ENCODE measurements around the gene COL1A1. TPM values are rescaled to one million over a fixed set of nuclear protein-coding genes. Genes with fewer than 3 reads are reported as not detected.

The COL1A1 gene
- total and polyA plus RNA-seq, 2 of the 13 experiments (the other 11 are each of a cell fraction or from before 2014, with no cell fraction given), result 0.05 TPM; not detected in 1

DNA sequence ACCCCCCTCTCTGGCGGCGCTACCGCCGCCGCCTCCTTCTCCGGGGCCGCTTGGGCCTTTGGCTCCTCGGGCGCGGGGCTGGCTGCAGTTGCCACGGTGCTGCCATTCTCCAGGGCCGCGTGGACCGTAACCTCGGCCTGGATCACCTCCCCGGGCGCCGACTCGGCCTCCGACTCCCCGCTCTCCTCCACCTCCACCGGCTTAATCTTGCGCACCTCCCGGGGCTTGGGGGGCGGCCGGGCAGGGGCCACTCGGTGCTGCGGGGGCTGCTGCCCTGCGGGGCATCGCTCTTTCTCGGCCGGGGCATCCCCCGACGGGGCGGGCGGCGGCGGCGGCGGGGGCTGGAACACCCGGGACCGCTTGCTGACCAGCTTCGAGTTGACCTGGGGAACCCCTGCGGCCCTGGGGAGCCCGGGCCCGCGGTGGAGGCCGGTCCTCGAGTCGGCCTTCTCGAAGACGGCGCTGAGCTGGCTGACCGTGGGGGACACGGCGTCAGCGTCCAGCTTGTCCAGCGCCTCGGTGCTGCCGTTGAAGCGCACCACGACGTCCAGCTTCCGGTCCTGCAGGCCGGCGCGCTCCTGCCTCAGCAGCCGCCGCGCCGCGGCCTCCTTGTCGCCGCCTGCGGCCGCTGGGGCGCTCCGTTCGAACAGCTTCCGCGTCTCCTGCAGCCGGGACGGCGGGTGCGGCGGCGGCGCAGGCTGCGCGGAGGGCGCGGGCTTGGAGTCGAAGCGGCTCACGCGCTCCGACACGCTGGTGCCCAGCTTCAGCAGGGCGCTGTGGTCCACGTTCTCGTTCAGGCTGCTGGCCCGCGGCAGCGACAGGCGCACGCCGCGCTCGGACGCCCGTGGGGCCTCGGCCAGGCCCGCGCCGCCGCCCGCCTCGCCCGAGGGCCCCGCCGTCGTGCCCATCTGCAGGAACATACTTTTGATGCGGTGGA lies 51.7 kb downstream of the COL1A1 start (continued):
- no peak for TF ChIP-seq ZSCAN29 (CRISPR knock-in tag; conservative IDR thresholded peaks at IDR 0.05)
- TF ChIP-seq REL (CRISPR knock-in tag; conservative IDR thresholded peaks at IDR 0.05), result peak; percentile 22; the same call in 1 of the 2 replicates
- no peak for TF ChIP-seq SOX13 (IDR thresholded peaks at IDR 0.05)
- TF ChIP-seq SOX13 (CRISPR knock-in tag; conservative IDR thresholded peaks at IDR 0.05 in 1 of 2, IDR thresholded peaks at IDR 0.05 in 1 of 2), result 0 out of 4 replicates have a peak, but pooled peaks of 1 of the 2 experiments have one; percentile 8
- TF ChIP-seq ETV5 (CRISPR knock-in tag; IDR thresholded peaks at IDR 0.05; ENCODE audit: borderline replicate concordance), result peak; percentile 89
- no peak for TF ChIP-seq PCBP1 (IDR thresholded peaks at IDR 0.05; ENCODE audit: borderline replicate concordance, low read depth, low read length)
- peak; percentile 41; the same call in 1 of the 2 replicates for TF ChIP-seq SATB2 (CRISPR knock-in tag; IDR thresholded peaks at IDR 0.05)
- TF ChIP-seq GTF2F1 (IDR thresholded peaks at IDR 0.05; ENCODE audit: low read length), result no peak
- TF ChIP-seq ZNF44 (CRISPR knock-in tag; IDR thresholded peaks at IDR 0.05), result no peak
- TF ChIP-seq, protein P1, sequence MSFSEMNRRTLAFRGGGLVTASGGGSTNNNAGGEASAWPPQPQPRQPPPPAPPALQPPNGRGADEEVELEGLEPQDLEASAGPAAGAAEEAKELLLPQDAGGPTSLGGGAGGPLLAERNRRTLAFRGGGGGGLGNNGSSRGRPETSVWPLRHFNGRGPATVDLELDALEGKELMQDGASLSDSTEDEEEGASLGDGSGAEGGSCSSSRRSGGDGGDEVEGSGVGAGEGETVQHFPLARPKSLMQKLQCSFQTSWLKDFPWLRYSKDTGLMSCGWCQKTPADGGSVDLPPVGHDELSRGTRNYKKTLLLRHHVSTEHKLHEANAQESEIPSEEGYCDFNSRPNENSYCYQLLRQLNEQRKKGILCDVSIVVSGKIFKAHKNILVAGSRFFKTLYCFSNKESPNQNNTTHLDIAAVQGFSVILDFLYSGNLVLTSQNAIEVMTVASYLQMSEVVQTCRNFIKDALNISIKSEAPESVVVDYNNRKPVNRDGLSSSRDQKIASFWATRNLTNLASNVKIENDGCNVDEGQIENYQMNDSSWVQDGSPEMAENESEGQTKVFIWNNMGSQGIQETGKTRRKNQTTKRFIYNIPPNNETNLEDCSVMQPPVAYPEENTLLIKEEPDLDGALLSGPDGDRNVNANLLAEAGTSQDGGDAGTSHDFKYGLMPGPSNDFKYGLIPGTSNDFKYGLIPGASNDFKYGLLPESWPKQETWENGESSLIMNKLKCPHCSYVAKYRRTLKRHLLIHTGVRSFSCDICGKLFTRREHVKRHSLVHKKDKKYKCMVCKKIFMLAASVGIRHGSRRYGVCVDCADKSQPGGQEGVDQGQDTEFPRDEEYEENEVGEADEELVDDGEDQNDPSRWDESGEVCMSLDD (CRISPR knock-in tag; IDR thresholded peaks at IDR 0.05; ENCODE audit: borderline replicate concordance), result peak; percentile 19; the same call in 1 of the 2 replicates
- no peak for TF ChIP-seq POLR2AphosphoS2 (IDR thresholded peaks at IDR 0.05; ENCODE audit: low read depth, low read length)
- TF ChIP-seq ZNF713 (CRISPR knock-in tag; IDR thresholded peaks at IDR 0.05), result no peak
- 0 out of 2 replicates have a peak, but pooled peaks have one; percentile 19 for TF ChIP-seq MYNN (CRISPR knock-in tag; IDR thresholded peaks at IDR 0.05; ENCODE audit: low read depth)
- TF ChIP-seq, protein P2, sequence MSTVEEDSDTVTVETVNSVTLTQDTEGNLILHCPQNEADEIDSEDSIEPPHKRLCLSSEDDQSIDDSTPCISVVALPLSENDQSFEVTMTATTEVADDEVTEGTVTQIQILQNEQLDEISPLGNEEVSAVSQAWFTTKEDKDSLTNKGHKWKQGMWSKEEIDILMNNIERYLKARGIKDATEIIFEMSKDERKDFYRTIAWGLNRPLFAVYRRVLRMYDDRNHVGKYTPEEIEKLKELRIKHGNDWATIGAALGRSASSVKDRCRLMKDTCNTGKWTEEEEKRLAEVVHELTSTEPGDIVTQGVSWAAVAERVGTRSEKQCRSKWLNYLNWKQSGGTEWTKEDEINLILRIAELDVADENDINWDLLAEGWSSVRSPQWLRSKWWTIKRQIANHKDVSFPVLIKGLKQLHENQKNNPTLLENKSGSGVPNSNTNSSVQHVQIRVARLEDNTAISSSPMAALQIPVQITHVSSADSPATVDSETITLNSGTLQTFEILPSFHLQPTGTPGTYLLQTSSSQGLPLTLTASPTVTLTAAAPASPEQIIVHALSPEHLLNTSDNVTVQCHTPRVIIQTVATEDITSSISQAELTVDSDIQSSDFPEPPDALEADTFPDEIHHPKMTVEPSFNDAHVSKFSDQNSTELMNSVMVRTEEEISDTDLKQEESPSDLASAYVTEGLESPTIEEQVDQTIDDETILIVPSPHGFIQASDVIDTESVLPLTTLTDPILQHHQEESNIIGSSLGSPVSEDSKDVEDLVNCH (CRISPR knock-in tag; IDR thresholded peaks at IDR 0.05), result no peak
- no peak for TF ChIP-seq ZMYM3 (CRISPR knock-in tag; IDR thresholded peaks at IDR 0.05)
- TF ChIP-seq ZFP37 (CRISPR knock-in tag; IDR thresholded peaks at IDR 0.05; ENCODE audit: borderline replicate concordance), result no peak
- TF ChIP-seq, protein P3, sequence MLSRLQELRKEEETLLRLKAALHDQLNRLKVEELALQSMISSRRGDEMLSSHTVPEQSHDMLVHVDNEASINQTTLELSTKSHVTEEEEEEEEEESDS (CRISPR knock-in tag; IDR thresholded peaks at IDR 0.05; ENCODE audit: borderline replicate concordance), result no peak
- no peak for TF ChIP-seq NFYC (CRISPR knock-in tag; IDR thresholded peaks at IDR 0.05)
- TF ChIP-seq CENPX (CRISPR knock-in tag; IDR thresholded peaks at IDR 0.05), result no peak
- TF ChIP-seq, protein P4, sequence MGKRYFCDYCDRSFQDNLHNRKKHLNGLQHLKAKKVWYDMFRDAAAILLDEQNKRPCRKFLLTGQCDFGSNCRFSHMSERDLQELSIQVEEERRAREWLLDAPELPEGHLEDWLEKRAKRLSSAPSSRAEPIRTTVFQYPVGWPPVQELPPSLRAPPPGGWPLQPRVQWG (CRISPR knock-in tag; IDR thresholded peaks at IDR 0.05; ENCODE audit: borderline replicate concordance, low read depth), result no peak
- TF ChIP-seq BORCS8-MEF2B (CRISPR knock-in tag; IDR thresholded peaks at IDR 0.05), result peak; percentile 29; the same call in 1 of the 2 replicates
- peak; percentile 24; the same call in 1 of the 2 replicates for TF ChIP-seq ZNF33B (CRISPR knock-in tag; IDR thresholded peaks at IDR 0.05)
- TF ChIP-seq, protein P5, sequence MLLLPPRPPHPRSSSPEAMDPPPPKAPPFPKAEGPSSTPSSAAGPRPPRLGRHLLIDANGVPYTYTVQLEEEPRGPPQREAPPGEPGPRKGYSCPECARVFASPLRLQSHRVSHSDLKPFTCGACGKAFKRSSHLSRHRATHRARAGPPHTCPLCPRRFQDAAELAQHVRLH (CRISPR knock-in tag; IDR thresholded peaks at IDR 0.05; ENCODE audit: borderline replicate concordance, low read depth), result peak; percentile 8; the same call in 1 of the 2 replicates
- no peak for TF ChIP-seq KLF13 (CRISPR knock-in tag; IDR thresholded peaks at IDR 0.05)
